GM21367 (cell line): ENCODE data around the gene MRPL48.
"Not testable (repeated sequence)": the region's sequence is repeated elsewhere in the genome, so short reads cannot be mapped to it uniquely, and the experiment has no call there.

Experiments used
- ATAC-seq: cut with Tn5 transposase; IDR thresholded peaks from one replicate; pipeline ENCODE4 v1.9.1; 2021; ENCODE audit not compliant: unreplicated experiment

MRPL48 gene

GRCh38 chr11:73838443-73839122, 50.9 kb downstream of the MRPL48 start:
- ATAC-seq: no peak

GRCh38 chr11:73839123-73839457, 51.4 kb downstream of the MRPL48 start:
- ATAC-seq: no peak

- no peak for ATAC-seq
Measured at GRCh38 chr11:73851046-73851764, 63.5 kb downstream of the MRPL48 start.

GRCh38 chr11:73852049-73852448, 64.4 kb downstream of the MRPL48 start:
- no peak for ATAC-seq

- no peak for ATAC-seq
Measured at GRCh38 chr11:73854680-73855079, 67.0 kb downstream of the MRPL48 start.

- ATAC-seq: no peak
Measured at GRCh38 chr11:73856031-73856567, 68.4 kb downstream of the MRPL48 start.

- no peak for ATAC-seq
Measured at GRCh38 chr11:73859671-73860070, 72.0 kb downstream of the MRPL48 start.

- no peak for ATAC-seq
Measured at GRCh38 chr11:73860202-73860601, 72.5 kb downstream of the MRPL48 start.

GRCh38 chr11:73862986-73863385, 75.3 kb downstream of the MRPL48 start:
- ATAC-seq: no peak

- ATAC-seq: no peak
Measured at GRCh38 chr11:73866095-73866579, 78.5 kb downstream of the MRPL48 start.

- no peak for ATAC-seq
Measured at GRCh38 chr11:73866586-73866996, 78.9 kb downstream of the MRPL48 start.

GRCh38 chr11:73869332-73869949, 81.8 kb downstream of the MRPL48 start:
- ATAC-seq: no peak

- ATAC-seq: no peak
Measured at GRCh38 chr11:73870261-73870660, 82.6 kb downstream of the MRPL48 start.

- ATAC-seq: no peak
Measured at GRCh38 chr11:73872749-73873357, 85.2 kb downstream of the MRPL48 start.

GRCh38 chr11:73875380-73875779, 87.7 kb downstream of the MRPL48 start:
- ATAC-seq: no peak

- ATAC-seq: no peak
Measured at GRCh38 chr11:73875840-73876239, 88.2 kb downstream of the MRPL48 start.

- peak; percentile 88 for ATAC-seq
Measured at GRCh38 chr11:73876424-73877310, 89.0 kb downstream of the MRPL48 start, which contains the start of the genes COA4 and PAAF1. Gene COA4, minus strand, starts transcription at chr11:73876846. Its CDS starts 3,468 bp downstream, at chr11:73873378. Gene PAAF1, plus strand, starts transcription at chr11:73876999. Its CDS starts 23 bp downstream, at chr11:73877022.

GRCh38 chr11:73878771-73879170, 91.1 kb downstream of the MRPL48 start:
- no peak for ATAC-seq

GRCh38 chr11:73880449-73880848, 92.8 kb downstream of the MRPL48 start:
- not testable (repeated sequence) for ATAC-seq

- no peak for ATAC-seq
Measured at GRCh38 chr11:73883856-73884255, 96.2 kb downstream of the MRPL48 start.
